ENCODE measurements around the gene NXPH1.

- no peak for TF ChIP-seq POLR2A (conservative IDR thresholded peaks at IDR 0.05)
- no peak for TF ChIP-seq CTCF (IDR thresholded peaks at IDR 0.05 in 2 of 3, conservative IDR thresholded peaks at IDR 0.05 in 1 of 3; ENCODE audit: insufficient read depth in 2 of 3, low read depth in 1 of 3, low read length in 3 of 3)
- TF ChIP-seq RCOR1 (IDR thresholded peaks at IDR 0.05; ENCODE audit: borderline replicate concordance in 1 of 2, low read depth in 2 of 2, low read length in 2 of 2), result no peak
- TF ChIP-seq CBX1 (IDR thresholded peaks at IDR 0.05; ENCODE audit: low read depth), result no peak
- no peak for TF ChIP-seq CEBPB (tag; IDR thresholded peaks at IDR 0.05)
These were observed 193.9 kb downstream of the NXPH1 start for GRCh38 chr7:8627325-8627724.
